Measurements from ENCODE around the gene ZNF414.

Gene ZNF414

GRCh38 chr19:8501516-8501915, 12.5 kb downstream of the ZNF414 start:
- H3K4me1 ChIP-seq (ENCODE audit: insufficient read depth, low read length, severe bottlenecking): peaks cover 5% of the 10 kb centered on the region
- no peaks in the 10 kb centered on the region for H3K79me2 ChIP-seq (ENCODE audit: insufficient read depth, low read length)
- no peak overlapping the region for H3K4me2 ChIP-seq (ENCODE audit: low read length)

GRCh38 chr19:8500158-8500557, 13.8 kb downstream of the ZNF414 start:
- no peaks in the 10 kb centered on the region for H3K9me3 ChIP-seq (ENCODE audit: low read length)

More at GRCh38 chr19:8501516-8501915, 12.5 kb downstream of the ZNF414 start:
- no peak overlapping the region for H3K27ac ChIP-seq (ENCODE audit: low read depth, low read length, poor library complexity, severe bottlenecking)
- no peaks in the 10 kb centered on the region for H3K36me3 ChIP-seq (ENCODE audit: insufficient read depth, low read length)
- no peaks in the 10 kb centered on the region for H4K20me1 ChIP-seq (ENCODE audit: insufficient read depth, low read length)
- no peaks in the 10 kb centered on the region for H3K27me3 ChIP-seq (ENCODE audit: insufficient read depth, low read length)
- H3K9me2 ChIP-seq (ENCODE audit: low read depth, low read length): no peaks in the 10 kb centered on the region
- no peaks in the 10 kb centered on the region for H3K9me3 ChIP-seq (ENCODE audit: low read length)
- H3K9ac ChIP-seq (ENCODE audit: low read length): no peak overlapping the region
- H3F3A ChIP-seq (ENCODE audit: insufficient read depth, low read length): no peaks in the 10 kb centered on the region
- TF ChIP-seq CTCF (IDR thresholded peaks at IDR 0.05; ENCODE audit: low read length): no peak
- TF ChIP-seq EZH2 (IDR thresholded peaks at IDR 0.05; ENCODE audit: borderline replicate concordance, low read length): no peak
- no peak overlapping the region for H3K4me3 ChIP-seq (ENCODE audit: low read depth, low read length, poor library complexity, severe bottlenecking)
- no peak overlapping the region for H2AFZ ChIP-seq (ENCODE audit: low read length)

GRCh38 chr19:8499048-8499833, 14.7 kb downstream of the ZNF414 start:
- no peaks in the 10 kb centered on the region for H3K27me3 ChIP-seq (ENCODE audit: insufficient read depth, low read length)
- no peak overlapping the region for H3K4me2 ChIP-seq (ENCODE audit: low read length)
- H3F3A ChIP-seq (ENCODE audit: insufficient read depth, low read length): no peaks in the 10 kb centered on the region
- H3K9ac ChIP-seq (ENCODE audit: low read length): no peak overlapping the region
- no peaks in the 10 kb centered on the region for H3K9me2 ChIP-seq (ENCODE audit: low read depth, low read length)
- no peak overlapping the region for H3K4me3 ChIP-seq (ENCODE audit: low read depth, low read length, poor library complexity, severe bottlenecking)
- no peaks in the 10 kb centered on the region for H3K79me2 ChIP-seq (ENCODE audit: insufficient read depth, low read length)
- no peak overlapping the region for H2AFZ ChIP-seq (ENCODE audit: low read length)
- H3K4me1 ChIP-seq (ENCODE audit: insufficient read depth, low read length, severe bottlenecking): no peaks in the 10 kb centered on the region
- no peaks in the 10 kb centered on the region for H3K36me3 ChIP-seq (ENCODE audit: insufficient read depth, low read length)
- H3K9me3 ChIP-seq (ENCODE audit: low read length): no peaks in the 10 kb centered on the region
- H4K20me1 ChIP-seq (ENCODE audit: insufficient read depth, low read length): no peaks in the 10 kb centered on the region
- TF ChIP-seq EZH2 (IDR thresholded peaks at IDR 0.05; ENCODE audit: borderline replicate concordance, low read length) (no peak), CTCF (IDR thresholded peaks at IDR 0.05; ENCODE audit: low read length) (no peak)
- H3K27ac ChIP-seq (ENCODE audit: low read depth, low read length, poor library complexity, severe bottlenecking): no peak overlapping the region

More at GRCh38 chr19:8500158-8500557, 13.8 kb downstream of the ZNF414 start:
- no peaks in the 10 kb centered on the region for H3F3A ChIP-seq (ENCODE audit: insufficient read depth, low read length)
- H2AFZ ChIP-seq (ENCODE audit: low read length): no peak overlapping the region
- no peaks in the 10 kb centered on the region for H4K20me1 ChIP-seq (ENCODE audit: insufficient read depth, low read length)
- H3K27ac ChIP-seq (ENCODE audit: low read depth, low read length, poor library complexity, severe bottlenecking): no peak overlapping the region
- H3K4me3 ChIP-seq (ENCODE audit: low read depth, low read length, poor library complexity, severe bottlenecking): no peak overlapping the region
- H3K36me3 ChIP-seq (ENCODE audit: insufficient read depth, low read length): no peaks in the 10 kb centered on the region
- no peak overlapping the region for H3K4me2 ChIP-seq (ENCODE audit: low read length)
- no peaks in the 10 kb centered on the region for H3K79me2 ChIP-seq (ENCODE audit: insufficient read depth, low read length)
- H3K4me1 ChIP-seq (ENCODE audit: insufficient read depth, low read length, severe bottlenecking): no peaks in the 10 kb centered on the region
- TF ChIP-seq EZH2 (IDR thresholded peaks at IDR 0.05; ENCODE audit: borderline replicate concordance, low read length) (no peak), CTCF (IDR thresholded peaks at IDR 0.05; ENCODE audit: low read length) (no peak)
- no peak overlapping the region for H3K9ac ChIP-seq (ENCODE audit: low read length)
- no peaks in the 10 kb centered on the region for H3K9me2 ChIP-seq (ENCODE audit: low read depth, low read length)
- no peaks in the 10 kb centered on the region for H3K27me3 ChIP-seq (ENCODE audit: insufficient read depth, low read length)
